GM19351 (cell line): ENCODE results near the gene MCM6.
"Not testable (repeated sequence)": the region's sequence is repeated elsewhere in the genome, so short reads cannot be mapped to it uniquely, and the experiment has no call there.

Source experiments
- ATAC-seq: cut with Tn5 transposase; IDR thresholded peaks from one replicate; pipeline ENCODE4 v1.9.1; 2021; ENCODE audit warnings: mild to moderate bottlenecking, moderate library complexity; ENCODE audit not compliant: unreplicated experiment

Gene MCM6

DNA sequence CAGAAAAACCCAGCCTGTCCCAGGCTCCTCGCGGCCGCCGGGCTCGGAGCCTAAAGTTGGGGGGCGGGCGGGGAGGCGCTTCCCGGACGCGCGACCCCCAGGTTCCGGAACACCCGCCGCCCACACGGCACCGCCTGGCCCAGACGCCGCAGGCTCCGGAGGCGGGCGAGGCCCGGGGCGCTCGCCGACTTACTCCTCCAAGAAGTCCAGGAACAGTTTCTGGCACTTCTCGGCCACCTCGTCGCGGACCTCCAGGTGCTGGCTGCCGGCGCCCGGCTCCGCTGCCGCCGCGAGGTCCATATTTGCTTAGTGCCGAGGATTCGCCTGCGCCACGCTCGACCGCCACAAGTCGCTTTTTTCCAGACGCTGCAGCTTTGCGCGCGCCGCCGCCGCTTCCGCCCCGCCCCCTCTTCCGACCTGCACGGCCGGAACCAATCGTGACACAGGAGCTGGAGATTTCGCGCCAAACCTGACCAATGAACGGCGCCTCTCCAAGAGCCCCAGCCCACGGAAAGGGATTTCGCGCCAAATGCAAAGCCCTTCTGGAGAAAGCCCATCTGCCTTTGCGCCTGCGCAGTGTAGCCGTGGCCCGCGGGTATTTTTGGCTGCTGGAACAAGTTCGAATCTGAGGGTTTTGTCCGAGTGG, at the start of gene MCM6:
Gene MCM6, minus strand, starts transcription at position 378 of the 646 bp plus-strand sequence. Its CDS starts 78 bp downstream, at position 300.
- ATAC-seq = peak; percentile 87

DNA sequence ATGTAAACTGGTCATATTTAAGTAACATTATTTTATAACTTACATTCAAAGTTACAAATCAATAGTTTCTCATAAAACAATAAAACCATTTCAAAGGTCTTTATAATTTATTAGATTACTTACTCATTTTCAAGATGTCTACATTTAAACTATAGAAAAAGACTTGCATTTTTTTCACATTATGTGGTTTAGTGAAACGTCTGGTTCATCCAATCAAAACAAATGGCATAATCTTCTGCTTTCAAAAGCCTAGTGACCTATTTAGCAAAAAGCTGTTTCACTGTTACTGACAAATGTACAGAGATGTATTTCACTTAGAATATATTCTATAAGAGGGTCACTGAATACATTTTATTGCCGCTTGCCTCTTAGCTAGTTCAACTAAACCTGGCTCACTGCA, 49.3 kb upstream of the MCM6 start:
- ATAC-seq = no peak

DNA sequence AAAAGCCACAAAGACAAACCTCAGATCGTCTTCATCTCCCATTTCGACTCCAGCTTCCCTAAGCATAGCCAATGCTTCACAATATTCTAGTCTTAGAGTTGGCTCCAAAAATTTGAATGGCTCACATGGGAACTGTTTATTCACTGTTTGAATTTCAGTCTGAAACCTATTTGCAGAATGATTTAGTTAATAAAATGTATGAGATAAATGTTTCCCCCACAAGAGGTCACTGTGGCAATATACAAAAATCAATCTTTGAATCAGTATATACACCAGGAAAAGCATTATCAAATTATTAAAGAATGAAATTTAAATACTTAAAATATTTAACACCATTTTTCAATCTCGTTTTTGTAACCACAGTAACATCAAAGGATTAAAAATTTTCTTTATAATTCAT, 40.0 kb upstream of the MCM6 start:
- ATAC-seq = no peak

DNA sequence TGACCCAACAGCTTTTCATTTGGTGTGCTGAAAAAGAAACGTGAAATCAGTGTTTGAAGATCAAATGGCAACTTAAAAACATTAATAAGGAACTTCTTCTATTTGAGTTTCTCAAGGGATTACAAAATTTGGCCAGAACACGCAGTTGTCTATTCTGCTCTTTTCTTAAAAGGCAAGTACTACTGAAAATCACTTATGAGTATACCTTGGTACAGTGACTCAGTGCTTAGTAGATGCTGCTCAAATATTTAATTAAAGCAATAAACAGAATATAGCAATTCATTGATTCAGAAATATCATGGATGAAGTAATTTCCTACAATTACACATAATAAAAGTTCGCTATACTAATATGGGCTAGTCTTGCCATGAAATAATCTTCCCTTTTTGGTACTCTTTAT, 38.2 kb upstream of the MCM6 start:
- no peak for ATAC-seq

DNA sequence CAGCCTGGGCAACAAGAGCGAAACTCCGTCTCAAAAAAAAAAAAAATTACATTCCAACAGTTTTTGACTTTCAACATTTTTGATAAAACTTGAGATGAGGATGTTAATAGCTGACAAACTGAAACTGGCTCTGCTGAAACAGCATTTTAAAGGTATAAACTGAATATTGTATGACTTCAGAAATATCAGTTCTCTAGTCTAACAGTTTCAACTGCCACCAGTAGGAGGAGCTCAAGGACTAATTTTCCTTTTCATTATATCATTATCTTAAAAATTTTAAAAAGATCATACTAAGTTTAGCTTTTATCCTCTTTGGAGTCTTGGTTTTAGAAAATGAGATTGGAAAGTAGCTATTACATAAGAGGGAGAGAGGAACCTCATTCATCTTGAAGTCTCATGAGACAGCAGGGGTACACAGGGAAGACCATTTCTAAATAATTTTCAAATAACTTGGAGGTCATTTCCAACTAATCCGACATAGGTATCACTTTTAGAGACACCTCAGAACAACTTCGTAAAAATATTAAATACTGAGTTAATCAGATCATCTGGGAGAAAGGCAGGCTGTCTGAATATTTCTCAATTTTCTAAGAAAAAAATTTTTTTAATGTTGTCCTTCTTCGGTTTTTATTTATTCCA, 37.6 kb upstream of the MCM6 start:
- ATAC-seq = no peak

DNA sequence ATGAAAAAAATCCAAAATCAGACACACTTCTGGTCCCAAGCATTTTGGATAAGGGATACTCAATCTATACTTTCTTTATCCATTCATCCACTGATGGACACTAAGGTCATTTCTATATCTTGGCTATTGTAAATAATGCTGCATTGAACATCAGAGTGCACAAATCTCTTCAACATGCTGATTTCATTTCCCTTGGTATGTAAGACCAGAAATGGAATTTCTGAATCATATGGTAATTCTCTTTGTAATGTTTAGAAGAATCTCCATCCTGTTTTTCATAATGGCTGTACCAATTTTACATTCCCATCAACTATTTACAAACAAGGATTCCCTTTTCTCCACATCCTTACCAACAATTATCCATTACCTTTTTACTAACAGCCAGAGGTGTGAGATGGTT, 33.7 kb upstream of the MCM6 start:
- no peak for ATAC-seq

DNA sequence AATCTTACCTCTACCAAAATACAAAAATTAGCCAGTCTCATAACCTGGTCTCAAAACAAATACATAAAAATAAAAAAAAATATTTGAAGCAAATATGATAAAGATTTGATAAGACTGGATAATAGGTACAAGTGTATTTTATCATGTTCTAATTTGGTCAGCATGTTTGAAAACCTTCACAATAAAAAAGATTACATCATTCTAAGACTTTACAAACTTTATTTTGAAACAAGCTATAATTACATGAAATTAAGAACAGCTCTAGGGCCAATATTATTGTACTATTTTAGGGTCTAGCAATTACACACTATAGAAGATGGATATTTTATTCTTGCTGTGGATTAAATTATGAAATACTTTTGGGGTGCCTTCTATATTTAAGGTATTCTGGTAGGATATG, 29.4 kb upstream of the MCM6 start:
- ATAC-seq = no peak

DNA sequence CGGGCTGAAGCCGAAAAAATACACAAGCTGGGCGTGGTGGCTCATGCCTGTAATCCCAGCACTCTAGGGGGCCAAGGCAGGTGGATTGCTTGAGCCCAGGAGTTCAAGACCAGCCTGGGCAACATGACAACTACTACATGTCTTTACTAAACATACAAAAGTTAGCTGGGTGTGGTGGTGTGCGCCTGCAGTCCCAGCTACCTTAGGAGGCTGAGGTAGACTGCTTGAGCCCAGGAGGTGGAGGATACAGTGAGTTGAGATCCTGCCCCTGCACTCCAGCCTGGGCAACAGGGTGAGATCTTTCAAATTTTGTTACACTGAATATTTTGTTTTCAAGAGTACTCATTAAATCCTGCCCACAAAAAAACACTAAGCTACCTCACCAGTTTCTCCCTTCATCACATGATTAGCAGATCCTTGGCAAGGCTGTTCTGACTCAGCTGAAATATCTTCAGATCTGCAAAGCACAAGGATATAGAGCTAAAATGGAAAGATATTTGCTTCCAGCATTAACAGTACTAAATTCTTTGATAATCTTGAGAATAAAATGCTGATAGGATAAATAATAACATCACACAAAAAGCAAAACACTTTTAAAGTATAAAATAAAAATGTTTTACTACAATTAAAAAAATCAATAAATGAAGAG, 28.2 kb upstream of the MCM6 start:
- ATAC-seq = no peak

DNA sequence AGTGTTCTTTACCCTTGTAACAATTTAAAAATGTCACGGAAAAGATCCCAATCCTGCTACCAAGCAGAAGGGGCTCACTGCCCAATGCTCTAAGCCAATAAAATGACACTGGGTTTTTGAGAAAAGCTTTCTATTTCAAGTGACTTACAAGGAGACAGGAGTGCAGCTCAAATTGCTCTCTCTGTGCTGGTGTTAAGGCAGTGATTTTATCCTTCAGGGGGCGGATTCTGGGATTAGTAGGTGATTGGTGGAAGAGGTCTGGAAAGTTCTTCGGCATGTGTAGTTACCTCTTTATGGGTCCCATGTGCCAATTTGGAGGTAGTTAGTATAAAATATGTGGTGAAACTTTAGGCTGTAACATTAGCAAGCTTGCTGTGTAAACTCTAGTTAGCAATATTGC, 27.4 kb upstream of the MCM6 start:
- no peak for ATAC-seq

DNA sequence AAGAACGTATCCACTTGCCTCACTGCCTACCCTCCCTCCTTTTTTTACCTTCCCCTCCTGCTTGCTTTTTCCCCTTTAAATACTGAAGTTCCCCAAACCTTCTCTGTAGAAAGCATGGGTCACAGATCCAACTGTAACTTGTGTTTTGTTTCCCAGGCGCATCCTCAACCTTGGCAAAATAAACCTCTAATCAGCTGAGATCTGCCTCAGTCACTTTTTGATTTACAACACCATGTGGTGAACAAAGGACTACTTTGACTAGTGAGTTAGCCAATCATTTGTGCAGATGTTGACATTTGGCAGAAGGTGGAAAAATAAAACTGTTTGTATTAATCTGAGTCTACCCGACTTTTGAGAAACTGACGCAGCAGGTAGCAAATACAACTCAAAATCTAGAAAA, 23.3 kb upstream of the MCM6 start:
- ATAC-seq = no peak

DNA sequence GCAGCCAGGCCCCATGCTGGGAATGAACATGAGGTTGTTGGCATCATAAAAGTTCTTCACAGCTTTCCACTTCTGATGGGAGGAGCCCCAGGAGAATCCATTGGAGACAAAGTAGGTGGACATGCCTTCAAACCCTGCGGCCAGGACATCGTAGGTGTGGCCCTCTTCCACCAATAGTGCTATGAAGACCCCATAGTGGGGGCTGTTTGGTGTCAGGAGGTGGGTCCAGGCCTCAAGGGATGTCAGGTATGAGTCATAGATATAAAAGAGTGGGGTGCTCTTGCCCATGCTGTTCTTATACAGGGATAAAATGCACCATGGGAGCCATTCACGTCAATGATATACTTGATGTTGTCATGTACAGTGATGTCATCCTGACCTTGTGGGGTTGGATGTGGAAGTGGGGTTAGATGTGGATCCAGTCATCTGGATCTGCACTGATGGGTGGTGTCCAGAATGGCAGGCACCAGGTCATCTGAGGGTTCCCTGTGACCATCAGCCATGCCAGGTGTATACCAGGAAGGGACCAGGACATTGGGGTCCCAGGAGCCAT, 22.1 kb upstream of the MCM6 start:
- ATAC-seq = no peak

DNA sequence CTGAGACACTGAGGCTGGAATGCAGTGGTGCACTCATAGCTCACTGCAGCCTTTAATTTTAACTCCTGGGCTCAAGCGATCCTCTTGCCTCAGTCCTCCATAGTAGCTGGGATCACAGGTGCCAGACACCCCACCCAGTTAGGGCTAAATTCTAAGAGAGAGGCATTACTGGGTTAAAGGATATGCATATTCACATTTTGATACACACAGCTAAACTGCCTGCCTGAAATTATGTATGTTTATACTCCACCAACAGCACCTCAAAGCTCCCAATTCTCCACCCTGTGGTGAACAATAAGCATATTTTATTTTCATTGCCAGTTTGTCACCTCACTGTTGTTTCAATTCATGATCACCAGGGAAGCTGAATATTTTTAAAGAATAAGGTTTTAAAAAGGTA, 18.7 kb upstream of the MCM6 start:
- no peak for ATAC-seq

DNA sequence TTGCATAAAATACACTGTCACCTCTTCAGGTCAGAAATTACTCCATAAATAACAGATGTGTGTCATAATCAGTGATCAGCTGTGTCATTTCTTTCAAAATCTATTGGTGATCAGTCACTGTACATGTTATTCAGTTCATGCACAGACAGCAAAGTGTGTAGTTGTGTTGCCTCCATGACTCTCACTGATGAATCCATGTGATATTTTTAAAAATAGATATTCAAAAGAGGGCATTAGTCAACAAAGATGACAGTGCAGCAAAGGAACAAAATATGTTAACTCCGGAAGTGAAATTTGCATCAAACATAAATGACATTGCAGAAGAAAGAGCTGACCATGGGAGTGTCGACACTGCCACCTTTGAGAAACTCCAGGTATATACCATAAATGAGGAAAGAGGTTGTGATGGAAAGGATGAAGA, 17.1 kb upstream of the MCM6 start:
- peak; percentile 74 for ATAC-seq

DNA sequence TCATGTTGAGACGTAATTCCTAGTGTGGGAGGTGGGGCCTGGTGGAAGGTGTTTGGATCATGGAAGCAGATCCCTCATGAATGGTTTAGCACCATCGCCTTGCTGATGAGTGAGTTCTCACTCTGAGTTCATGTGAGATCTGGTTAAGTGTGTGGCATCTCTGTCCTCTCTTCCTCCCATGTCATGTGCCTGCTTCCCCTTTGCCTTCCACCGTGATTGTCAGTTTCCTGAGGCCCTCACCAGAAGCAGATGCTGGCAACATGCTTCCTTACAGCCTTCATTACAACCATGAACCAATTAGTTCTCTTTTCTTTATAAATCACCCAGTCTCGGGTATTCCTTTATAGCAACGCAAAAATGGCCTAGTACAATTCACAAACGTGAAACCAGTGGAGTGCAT, 14.6 kb upstream of the MCM6 start:
- no peak for ATAC-seq

DNA sequence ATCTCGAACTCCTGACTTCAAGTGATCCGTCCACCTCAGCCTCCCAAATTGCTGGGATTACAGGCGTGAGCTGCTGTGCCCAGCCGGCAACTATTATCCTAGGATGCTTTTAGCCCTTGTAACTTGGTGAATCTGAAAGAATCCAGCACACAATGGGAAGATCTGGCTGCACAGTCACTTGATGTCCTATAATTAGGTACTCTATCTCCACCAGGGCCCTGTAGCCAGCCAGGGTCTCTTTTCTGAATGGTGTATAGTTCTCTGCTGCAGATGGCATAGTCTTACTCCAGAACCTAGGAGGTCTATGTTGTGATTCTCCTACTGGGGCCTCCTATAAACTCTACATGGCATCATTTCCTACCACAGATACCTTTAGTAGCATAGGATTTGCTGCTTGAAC, 13.9 kb upstream of the MCM6 start:
- ATAC-seq = no peak

DNA sequence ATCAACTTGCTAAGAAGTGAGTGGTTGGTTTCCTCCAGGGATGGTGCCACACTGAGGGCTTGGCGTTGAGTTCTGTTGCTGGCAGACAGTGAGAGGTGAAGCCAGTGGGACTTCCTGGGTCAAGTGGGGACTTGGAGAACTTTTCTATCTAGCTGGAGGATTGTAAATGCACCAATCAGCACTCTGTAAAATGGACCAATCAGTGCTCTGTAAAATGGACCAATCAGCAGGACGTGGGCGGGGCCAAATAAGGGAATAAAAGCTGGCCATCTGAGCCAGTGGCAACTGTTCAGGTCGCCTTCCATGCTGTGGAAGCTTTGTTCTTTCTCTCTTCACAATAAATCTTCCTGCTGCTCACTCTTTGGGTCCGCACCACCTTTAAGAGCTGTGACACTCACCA, 12.3 kb upstream of the MCM6 start:
- ATAC-seq = not testable (repeated sequence)

DNA sequence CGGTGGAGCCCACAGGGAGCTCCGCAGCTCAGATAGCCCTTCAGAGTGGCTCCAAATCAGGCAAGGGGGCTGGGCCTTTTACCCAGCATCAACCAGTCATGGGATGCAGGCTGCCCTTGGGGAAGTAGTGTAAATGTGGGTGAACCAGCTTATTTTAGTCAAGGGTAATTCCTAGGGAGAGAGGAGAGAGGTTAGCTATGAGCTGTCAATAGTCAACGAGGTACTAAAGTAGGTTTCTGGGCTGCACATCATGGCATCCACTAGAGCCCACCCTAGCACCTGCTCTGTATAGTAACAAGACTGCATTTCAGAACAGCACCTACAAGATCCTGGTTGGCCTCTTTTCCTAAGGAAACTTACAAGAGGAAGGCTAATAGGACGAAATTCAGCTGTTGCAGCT, 9.5 kb upstream of the MCM6 start:
- no peak for ATAC-seq

DNA sequence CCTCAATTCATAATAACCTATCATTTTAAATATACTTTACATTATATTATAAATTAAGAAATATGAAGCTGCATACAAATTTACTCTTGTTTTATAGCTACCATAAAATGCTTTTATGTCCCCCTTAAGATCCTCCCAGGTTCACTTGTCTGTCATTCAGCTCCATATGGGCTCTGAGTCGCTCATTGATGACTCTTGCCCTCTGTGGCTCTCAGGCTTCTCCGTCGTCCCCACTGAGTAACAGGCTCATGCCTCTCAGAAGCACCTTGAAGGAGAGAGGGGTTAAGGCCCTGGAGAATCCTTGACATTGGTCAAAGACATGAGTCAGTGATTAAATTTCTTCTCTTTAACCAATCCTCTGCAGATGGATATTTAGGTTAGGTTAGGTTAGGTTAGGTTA, 6.2 kb upstream of the MCM6 start:
- ATAC-seq = no peak

DNA sequence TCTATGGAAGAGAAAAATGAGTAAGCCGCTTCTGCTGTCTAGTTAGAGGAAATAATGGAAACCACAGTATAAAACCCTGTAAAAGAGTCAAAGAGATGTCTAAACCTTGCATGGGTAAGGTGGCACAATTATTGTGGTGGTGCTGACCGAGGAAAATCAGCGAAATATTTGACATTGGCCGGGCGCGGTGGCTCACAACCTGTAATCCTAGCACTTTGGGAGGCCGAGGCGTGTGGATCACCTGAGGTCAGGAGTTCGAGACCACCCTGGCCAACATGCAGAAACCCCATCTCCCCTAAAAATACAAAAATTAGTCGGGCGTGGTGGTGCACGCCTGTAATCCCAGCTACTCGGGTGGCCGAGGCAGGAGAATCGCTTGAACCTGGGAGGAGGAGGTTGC, 527 bp upstream of the MCM6 start:
- not testable (repeated sequence) for ATAC-seq

DNA sequence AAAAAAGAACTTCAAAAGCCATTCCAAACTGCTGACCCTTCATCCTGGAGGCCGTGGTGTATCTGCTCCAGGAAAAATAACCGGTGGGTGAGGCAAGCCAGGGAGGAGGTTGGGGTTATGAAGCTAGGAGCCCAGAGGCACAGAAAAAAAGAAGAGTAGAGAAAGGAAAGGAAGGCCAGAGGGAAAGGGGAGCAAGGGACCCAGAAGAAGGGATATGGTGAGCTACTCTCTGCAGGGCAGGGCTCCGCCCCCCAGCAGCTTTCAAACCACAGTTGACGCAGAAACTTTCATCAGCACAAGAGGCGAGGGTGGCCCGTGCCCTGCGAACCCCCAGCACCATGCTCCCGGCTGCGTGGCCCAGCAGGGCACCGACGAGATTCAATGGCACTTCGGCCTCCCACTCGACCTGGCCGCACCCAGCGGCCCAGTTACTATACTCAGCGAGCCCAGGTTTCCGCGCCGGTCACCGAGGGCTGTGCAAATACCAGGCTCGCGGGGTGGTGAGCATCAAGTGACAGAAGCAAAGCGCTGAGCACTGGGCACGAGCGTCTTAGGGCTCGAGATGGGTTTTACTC, 665 bp downstream of the MCM6 start:
- ATAC-seq = peak; percentile 60

DNA sequence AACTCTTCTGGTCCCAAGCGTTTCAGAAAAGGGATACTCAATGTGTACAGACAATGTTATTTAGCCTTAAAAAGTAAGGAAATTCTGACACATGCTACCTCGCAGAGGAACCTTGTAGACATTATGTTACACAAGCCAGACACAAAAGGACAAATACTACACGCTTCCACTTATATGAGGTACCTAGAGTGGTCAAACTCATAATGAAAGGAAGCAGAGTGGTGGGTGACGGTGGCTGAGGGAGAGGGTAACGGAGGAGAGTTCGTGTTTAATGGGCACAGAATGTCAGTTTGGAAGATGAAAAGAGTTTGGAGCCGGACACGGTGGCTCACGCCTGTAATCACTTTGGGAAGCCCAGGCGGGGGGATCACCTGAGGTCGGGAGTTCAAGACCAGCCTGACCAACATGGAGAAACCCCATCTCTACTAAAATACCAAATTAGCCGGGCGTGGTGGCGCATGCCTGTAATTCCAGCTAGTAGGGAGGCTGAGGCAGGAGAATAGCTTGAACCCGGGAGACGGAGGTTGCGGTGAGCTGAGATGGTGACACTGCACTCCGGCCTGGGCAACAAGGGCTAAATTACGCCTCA, 1.4 kb downstream of the MCM6 start:
- ATAC-seq = no peak
